NCI-H2227 (cell line): ENCODE measurements around the gene RPP14.

Experiments used
- DNase-seq: peaks from one replicate; lab custom pipeline; 2025; ENCODE audit not compliant: unreplicated experiment; lab: John Stamatoyannopoulos, UW

Gene RPP14

DNA sequence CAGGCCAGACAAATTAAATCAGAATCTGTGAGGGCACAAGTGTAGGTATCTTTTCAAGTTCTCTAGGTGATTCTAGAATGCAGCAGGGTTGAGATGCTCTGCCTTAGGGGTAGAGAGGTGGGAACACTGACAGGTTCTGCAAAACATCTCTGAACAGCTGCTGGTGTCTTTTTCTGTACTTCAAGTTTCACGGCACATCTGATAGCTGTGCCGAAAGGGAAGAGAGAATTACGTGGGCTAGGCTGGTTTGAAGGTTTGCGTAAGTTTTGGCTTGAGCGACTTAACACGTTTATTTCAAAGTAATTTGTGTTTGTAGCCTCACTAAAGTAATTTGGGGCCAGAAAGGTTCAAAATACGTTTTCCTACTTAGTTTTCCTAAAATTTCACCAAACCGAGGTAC is 49.1 kb downstream of the RPP14 start:
- no peak for DNase-seq

DNA sequence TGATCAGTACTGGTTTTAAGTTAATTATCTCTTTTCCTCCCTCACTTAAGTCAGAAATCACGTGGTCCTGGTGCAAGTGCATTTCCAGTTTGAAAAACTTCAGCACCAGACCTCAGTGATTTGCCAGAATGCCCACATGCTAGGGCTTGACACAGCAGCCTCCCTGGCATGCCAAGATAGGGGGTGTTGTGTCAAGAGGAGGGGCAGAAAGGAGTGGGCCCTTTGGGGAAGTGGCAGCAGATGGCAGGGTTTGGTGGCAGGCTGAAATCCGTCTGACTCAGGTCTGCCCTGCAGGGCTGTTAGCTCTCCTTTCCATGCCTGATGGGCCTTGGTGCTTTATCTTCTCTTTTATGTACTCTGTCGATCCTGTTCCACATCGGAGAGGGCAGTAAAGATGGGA is 50.0 kb downstream of the RPP14 start:
- no peak for DNase-seq

DNA sequence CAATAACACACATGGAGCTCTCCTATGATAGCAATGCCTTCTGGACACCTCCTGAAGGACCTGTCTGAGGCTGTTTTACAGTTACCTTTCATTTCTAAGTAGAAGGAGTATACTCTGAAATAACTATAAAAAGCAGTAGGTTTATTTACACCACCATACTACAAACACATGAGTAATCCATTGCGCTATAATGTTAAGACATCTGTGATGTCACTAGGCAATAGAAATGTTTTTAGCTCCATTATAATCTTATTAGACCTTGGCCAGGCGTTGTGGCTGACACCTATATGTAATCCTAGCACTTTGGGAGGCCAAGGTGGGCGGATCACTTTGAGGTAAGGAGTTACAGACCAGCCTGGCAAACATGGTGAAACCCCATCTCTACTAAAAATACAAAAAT is 51.4 kb downstream of the RPP14 start:
- DNase-seq, result no peak

DNA sequence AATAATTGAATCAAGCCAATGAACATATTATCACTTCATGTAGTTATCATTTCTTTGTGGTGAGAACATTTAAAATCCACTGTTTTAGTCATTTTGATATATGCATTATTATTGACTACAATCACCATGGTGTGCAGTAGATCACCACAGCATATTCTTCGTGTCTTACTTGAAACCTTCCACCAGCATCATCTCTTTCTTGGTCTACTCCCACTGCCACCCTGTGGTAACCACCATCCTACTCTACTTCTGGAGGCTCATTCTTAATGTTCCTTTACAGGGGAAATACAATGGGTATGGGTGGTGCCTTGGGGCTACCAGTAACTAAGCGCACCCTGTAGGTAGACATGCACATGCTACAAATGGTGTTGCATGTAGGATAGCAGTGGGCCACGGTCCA is 52.0 kb downstream of the RPP14 start:
- no peak for DNase-seq

DNA sequence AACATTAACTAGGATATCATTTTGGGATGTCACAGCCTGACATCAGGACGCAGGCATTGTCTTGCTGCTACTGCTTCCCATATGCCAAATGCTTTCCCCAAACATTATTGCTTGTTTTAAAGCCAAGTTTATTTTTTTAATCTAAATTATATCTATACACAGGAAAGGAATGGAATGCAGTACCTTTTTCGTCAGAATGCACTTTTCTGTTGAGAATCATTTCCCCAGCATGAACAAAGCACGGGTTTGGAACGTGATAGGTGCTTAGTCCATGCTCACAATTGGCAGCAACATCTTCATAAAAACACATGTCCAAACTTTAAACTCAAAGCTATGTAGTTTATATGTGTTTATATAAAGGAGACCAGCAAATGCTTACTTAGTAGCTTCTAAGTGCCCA is 52.8 kb downstream of the RPP14 start:
- no peak for DNase-seq

DNA sequence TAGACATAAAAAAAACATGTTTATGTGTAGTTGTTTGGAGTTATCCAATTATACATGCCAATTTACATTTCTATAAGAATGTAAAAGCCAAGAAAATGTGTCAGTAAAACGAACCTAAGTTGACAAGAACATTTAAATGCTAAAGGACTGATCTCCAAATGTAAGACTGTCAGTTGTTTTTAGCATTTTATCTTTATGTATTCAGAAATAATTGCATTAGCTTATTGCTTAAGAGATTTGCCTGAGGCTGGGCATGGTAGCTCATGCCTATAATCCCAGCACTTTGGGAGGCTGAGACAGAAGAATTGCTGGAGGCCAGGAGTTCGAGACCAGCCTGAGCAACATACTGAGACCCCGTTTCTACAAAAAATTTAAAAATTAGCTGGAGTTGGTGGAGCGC is 53.6 kb downstream of the RPP14 start:
- no peak for DNase-seq

DNA sequence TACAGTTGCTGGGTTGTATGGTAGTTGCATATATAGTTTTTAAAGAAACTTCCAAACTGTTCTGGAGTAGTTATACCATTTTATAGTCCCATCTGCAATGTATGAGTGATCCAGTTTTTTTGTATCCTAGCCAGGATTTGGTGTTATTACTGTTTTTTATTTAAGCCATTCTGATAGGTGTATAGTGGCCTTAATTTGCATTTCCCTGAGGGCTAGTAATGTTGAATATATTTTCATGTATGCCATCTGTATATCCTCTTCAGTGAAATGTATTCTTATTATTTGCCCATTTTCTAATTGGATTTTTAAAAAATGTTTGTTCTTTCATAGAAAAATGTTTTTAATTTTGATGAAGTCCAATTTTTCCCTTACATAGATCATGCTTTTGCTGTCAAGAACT is 55.8 kb downstream of the RPP14 start:
- DNase-seq, result no peak

DNA sequence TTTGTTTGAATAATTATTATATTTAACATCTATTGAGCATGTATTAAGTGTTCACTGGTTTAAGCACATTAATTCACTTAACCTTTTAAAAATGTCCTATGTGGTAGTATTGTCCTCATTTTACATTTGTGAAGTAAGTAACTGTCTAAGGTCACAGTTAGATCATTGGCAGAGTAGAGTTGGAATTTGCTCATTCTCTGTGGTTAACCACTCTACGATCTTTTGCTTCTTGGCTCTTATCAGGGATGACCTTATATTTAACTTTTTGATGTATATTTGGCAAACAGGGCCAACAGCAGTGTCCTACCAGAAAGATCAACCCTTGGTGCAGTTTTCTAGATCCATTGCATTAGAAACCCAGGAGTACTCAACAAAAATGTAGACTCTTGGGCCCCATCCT is 60.7 kb downstream of the RPP14 start:
- no peak for DNase-seq

DNA sequence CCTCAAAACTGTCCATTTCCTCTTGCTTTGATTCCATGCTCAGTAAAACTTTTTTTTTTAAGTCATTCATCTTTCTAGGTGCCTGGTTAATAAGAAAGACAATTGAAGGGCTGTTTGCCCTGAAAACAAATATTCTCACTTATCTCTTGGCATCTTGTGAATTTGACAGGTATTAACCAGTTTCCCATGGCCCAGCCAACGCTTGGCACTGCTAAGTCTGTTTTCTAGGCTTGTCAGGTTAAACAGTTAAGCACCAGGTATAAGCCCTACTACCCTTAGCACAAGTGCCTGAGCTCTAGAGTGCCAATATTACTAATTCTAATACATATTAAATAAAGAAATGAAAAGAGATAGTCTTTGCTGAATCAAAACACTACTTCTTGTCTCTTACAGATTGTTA is 63.0 kb downstream of the RPP14 start:
- no peak for DNase-seq
